Frontal cortex (tissue), 4 donors: ENCODE data around the gene BEAN1. TPM values are rescaled to one million over a fixed set of nuclear protein-coding genes. Genes with fewer than 3 reads are reported as not detected.
"Not testable (repeated sequence)": the region's sequence is repeated elsewhere in the genome, so short reads cannot be mapped to it uniquely, and the experiment has no call there.

ENCODE experiments used
- DNase-seq, 2 donors: peaks; one replicate each; pipeline ENCODE4 v3.0.0; 2012; ENCODE audit warnings: low spot score in 2 of 2
- FAIRE-seq: peaks from 2 replicates; lab custom pipeline; 2012; peaks lifted over from hg19 to GRCh38; lab: Jason Lieb, UNC
- total RNA-seq: library from RNA; depleted of rRNA; stranded (reverse); fragments of >200 nt; gene quantifications from one replicate; pipeline ENCODE4 v1.2.3, GENCODE V29; 2014
- donor health status: control.
- donor health status: control.
- donor health status: control.

BEAN1 gene
- total RNA-seq, 1 donor from 2014 or later = 4.5 TPM

GRCh38 chr16:66514980-66515595, 88.0 kb downstream of the BEAN1 start:
- not testable (repeated sequence) for FAIRE-seq, DNase-seq

- DNase-seq (no peak), FAIRE-seq (no peak)
Measured at GRCh38 chr16:66515596-66516508, 88.8 kb downstream of the BEAN1 start.

GRCh38 chr16:66516509-66516807, 89.4 kb downstream of the BEAN1 start:
- no peak for FAIRE-seq
- DNase-seq = peak in 1 of 2 donors; percentile 22

- FAIRE-seq = no peak
- peak; percentile 71 to 89 for DNase-seq
Measured at GRCh38 chr16:66516808-66517585, 89.9 kb downstream of the BEAN1 start.

- DNase-seq = no peak
- no peak for FAIRE-seq
Measured at GRCh38 chr16:66517586-66518263, 90.6 kb downstream of the BEAN1 start.

- FAIRE-seq (no peak), DNase-seq (no peak)
Measured at GRCh38 chr16:66519482-66520373, 92.6 kb downstream of the BEAN1 start.

GRCh38 chr16:66520406-66521170, 93.5 kb downstream of the BEAN1 start:
- DNase-seq (no peak), FAIRE-seq (no peak)

- FAIRE-seq (no peak), DNase-seq (no peak)
Measured at GRCh38 chr16:66521252-66521713, 94.2 kb downstream of the BEAN1 start.

- DNase-seq (no peak), FAIRE-seq (no peak)
Measured at GRCh38 chr16:66521951-66522771, 95.1 kb downstream of the BEAN1 start.

- FAIRE-seq (no peak), DNase-seq (no peak)
Measured at GRCh38 chr16:66522816-66523590, 95.9 kb downstream of the BEAN1 start.

GRCh38 chr16:66523861-66524354, 96.8 kb downstream of the BEAN1 start:
- no peak for FAIRE-seq

GRCh38 chr16:66524601-66525164, 97.6 kb downstream of the BEAN1 start:
- FAIRE-seq (no peak), DNase-seq (no peak)

More at GRCh38 chr16:66523861-66524354, 96.8 kb downstream of the BEAN1 start:
- DNase-seq = no peak

- FAIRE-seq (no peak), DNase-seq (no peak)
Measured at GRCh38 chr16:66525396-66526180, 98.5 kb downstream of the BEAN1 start.

GRCh38 chr16:66528294-66528693, 101.2 kb downstream of the BEAN1 start:
- DNase-seq (no peak), FAIRE-seq (no peak)

- FAIRE-seq = no peak
- no peak for DNase-seq
Measured at GRCh38 chr16:66529475-66529874, 102.4 kb downstream of the BEAN1 start.
